ENCODE results near the gene PEAK1. TPM values are rescaled to one million over a fixed set of nuclear protein-coding genes. Genes with fewer than 3 reads are reported as not detected.

The PEAK1 gene
- total and polyA plus RNA-seq, 7 experiments from 2014 or later: 1.2 to 31.0 (median 12.7) TPM

DNA sequence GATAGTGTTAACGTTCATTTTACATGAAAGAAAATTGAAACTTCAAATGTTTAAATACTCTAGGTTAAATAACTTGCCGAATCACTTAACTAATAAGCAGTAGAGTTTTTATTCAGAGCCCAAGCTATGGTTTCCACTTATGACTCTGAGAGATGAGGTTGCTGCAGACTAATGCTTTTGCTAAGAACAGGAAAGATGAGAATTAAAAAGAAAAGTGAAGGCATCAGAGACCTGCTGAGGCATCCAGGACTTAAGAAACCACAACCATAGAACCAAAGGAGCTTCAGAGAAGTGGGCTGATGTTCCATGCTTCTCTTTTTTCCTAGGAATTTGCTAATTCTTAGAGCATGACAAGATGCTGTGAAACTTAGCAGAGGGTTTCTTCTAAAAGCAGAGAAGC, 10.3 kb upstream of the PEAK1 start:
- no peak overlapping the region for H3K4me3 Mint-ChIP-seq
- peak overlapping the region in 1 of 9 donors; percentile 0 for H3K27ac Mint-ChIP-seq
- H3K27me3 ChIP-seq (ENCODE audit: control insufficient read depth in 2 of 2, insufficient read depth in 2 of 2, low read length in 2 of 2): no peaks in the 10 kb centered on the region
- peaks cover 22 to 77% (median 60%) of the 10 kb centered on the region in 7 donors for H3K4me1 Mint-ChIP-seq
- no peaks in the 10 kb centered on the region for H3K27me3 Mint-ChIP-seq
- no peaks in the 10 kb centered on the region for H3K9me3 Mint-ChIP-seq
- DNase-seq (no peak), ATAC-seq (no peak)
- no peak overlapping the region for H3K27ac ChIP-seq (ENCODE audit: low read depth, low read length)
- ChIA-PET CTCF (no interaction called here), POLR2A (no interaction called here)
- intact Hi-C loops (cut with micrococcal nuclease): loop anchor here in 1 of 2 donors (5.0 kb wide), 1 partner anchor 42 kb away; no protein-coding TSS in a partner anchor
- H3K36me3 ChIP-seq (ENCODE audit: control insufficient read depth in 2 of 3, insufficient read depth in 3 of 3, low read length in 3 of 3): no peaks in the 10 kb centered on the region
- no peak overlapping the region for H3K4me3 ChIP-seq (ENCODE audit: low read length)
- H3K36me3 Mint-ChIP-seq: peaks cover 2 to 9% (median 4%) of the 10 kb centered on the region in 5 donors
- H3K4me1 ChIP-seq (ENCODE audit: control insufficient read depth in 2 of 2, insufficient read depth in 2 of 2, low read length in 2 of 2): peaks cover 9 to 10% of the 10 kb centered on the region in 2 donors
- H3K9me3 ChIP-seq (ENCODE audit: control insufficient read depth in 2 of 3, low read length in 3 of 3): no peaks in the 10 kb centered on the region

DNA sequence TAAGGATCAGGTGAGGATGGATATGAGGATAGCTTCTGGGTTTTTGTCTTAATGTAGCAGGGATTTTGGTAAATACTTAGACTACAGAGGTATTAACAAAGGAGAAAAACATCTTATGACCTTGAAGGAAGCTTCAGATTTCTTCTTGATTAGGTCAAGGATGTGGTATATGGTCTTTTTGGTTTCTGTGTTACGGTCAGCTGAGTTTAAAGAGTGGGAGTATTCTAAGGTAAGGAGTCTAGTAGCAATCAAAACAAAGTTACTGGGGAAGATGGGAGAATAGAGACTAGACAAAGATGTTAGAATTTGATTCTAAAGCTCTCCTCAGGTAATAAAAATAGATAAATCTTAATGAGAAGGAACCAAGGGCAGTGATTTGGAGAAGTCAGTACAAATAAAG, 7.0 kb upstream of the PEAK1 start:
- peak overlapping the region in 6 of 10 donors; percentile 3 to 41 (median 20) for H3K4me3 Mint-ChIP-seq
- Histone ChIP-seq H3K36me3 (ENCODE audit: control insufficient read depth in 2 of 3, insufficient read depth in 3 of 3, low read length in 3 of 3) (no peaks in the 10 kb centered on the region), H3K27ac (ENCODE audit: low read depth, low read length) (no peak overlapping the region), H3K4me3 (ENCODE audit: low read length) (no peak overlapping the region), H3K9me3 (ENCODE audit: control insufficient read depth in 2 of 3, low read length in 3 of 3) (no peaks in the 10 kb centered on the region), H3K27me3 (ENCODE audit: control insufficient read depth in 2 of 2, insufficient read depth in 2 of 2, low read length in 2 of 2) (no peaks in the 10 kb centered on the region), H3K4me1 (ENCODE audit: control insufficient read depth in 2 of 2, insufficient read depth in 2 of 2, low read length in 2 of 2) (peaks cover 14 to 15% of the 10 kb centered on the region in 2 donors)
- ATAC-seq (no peak), DNase-seq (no peak)
- ChIA-PET POLR2A (interaction anchor here (1.1 kb wide), 1 partner anchor 18 kb away, joined by 3 read pairs; no protein-coding TSS in a partner anchor), CTCF (interaction anchor here (0.6 kb wide), 1 partner anchor 580 kb away, joined by 5 read pairs; no protein-coding TSS in a partner anchor)
- no peaks in the 10 kb centered on the region for H3K9me3 Mint-ChIP-seq
- no peaks in the 10 kb centered on the region for H3K27me3 Mint-ChIP-seq
- peaks cover 32 to 85% (median 74%) of the 10 kb centered on the region in 7 donors for H3K4me1 Mint-ChIP-seq
- peak overlapping the region in 3 of 9 donors; percentile 1 to 27 (median 25) for H3K27ac Mint-ChIP-seq
- H3K36me3 Mint-ChIP-seq: peaks cover 4 to 9% (median 5%) of the 10 kb centered on the region in 5 donors
- intact Hi-C loops (cut with micrococcal nuclease): no loop called here

DNA sequence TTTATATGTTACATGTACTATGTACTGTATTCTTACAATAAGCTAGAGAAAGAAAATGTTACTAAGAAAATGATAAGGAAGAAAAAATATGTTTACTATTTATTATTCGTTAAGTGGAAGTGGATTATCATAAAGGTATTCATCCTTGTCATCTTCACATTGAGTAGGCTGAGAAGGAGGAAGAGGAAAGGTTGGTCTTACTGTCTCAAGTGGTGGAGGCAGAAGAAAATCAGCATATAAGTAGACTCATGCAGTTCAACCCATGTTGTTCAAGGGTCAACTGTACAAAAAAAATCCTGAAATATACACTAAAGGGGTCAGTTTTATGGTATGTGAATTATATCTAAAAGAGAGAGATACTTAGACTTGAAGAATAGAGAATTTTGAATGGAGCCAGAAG, 6.5 kb upstream of the PEAK1 start:
- CTCF ChIA-PET: no interaction called here
- Mint-ChIP-seq H3K36me3 (peaks cover 4 to 9% (median 5%) of the 10 kb centered on the region in 5 donors), H3K4me3 (peak overlapping the region in 5 of 10 donors; percentile 3 to 41 (median 24)), H3K4me1 (peaks cover 32 to 89% (median 77%) of the 10 kb centered on the region in 7 donors), H3K9me3 (no peaks in the 10 kb centered on the region), H3K27me3 (no peaks in the 10 kb centered on the region), H3K27ac (peak overlapping the region in 3 of 9 donors; percentile 1 to 14 (median 6))
- Histone ChIP-seq H3K36me3 (ENCODE audit: control insufficient read depth in 2 of 3, insufficient read depth in 3 of 3, low read length in 3 of 3) (no peaks in the 10 kb centered on the region), H3K27ac (ENCODE audit: low read depth, low read length) (no peak overlapping the region), H3K4me1 (ENCODE audit: control insufficient read depth in 2 of 2, insufficient read depth in 2 of 2, low read length in 2 of 2) (peaks cover 15 to 19% of the 10 kb centered on the region in 2 donors), H3K9me3 (ENCODE audit: control insufficient read depth in 2 of 3, low read length in 3 of 3) (no peaks in the 10 kb centered on the region), H3K4me3 (ENCODE audit: low read length) (no peak overlapping the region), H3K27me3 (ENCODE audit: control insufficient read depth in 2 of 2, insufficient read depth in 2 of 2, low read length in 2 of 2) (no peaks in the 10 kb centered on the region)
- no peak for ATAC-seq
- intact Hi-C loops (cut with micrococcal nuclease): no loop called here
- DNase-seq: no peak
- POLR2A ChIA-PET: interaction anchor here (1.1 kb wide), 1 partner anchor 17 kb away, joined by 3 read pairs; no protein-coding TSS in a partner anchor

DNA sequence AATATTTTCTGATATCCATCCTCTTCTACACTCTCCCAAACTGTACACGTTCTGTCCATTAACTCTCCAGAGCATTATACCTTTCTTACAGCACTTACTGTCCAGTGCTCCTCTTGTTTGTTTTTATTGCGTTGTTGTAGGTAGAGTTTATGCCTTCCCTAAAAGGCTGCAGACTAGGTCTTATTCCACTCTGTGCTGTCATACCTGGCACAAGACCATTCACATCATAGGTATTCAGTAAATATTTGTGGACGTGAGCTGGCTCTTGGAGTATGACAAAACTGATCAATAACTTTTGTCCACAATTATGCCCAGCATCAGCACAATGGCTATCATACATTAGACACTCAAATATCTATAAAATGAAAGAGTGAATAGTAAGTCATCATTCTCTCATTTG, 5.2 kb upstream of the PEAK1 start:
- Histone ChIP-seq H3K27ac (ENCODE audit: low read depth, low read length) (no peak overlapping the region), H3K4me1 (ENCODE audit: control insufficient read depth in 2 of 2, insufficient read depth in 2 of 2, low read length in 2 of 2) (peaks cover 15 to 21% of the 10 kb centered on the region in 2 donors), H3K27me3 (ENCODE audit: control insufficient read depth in 2 of 2, insufficient read depth in 2 of 2, low read length in 2 of 2) (no peaks in the 10 kb centered on the region), H3K9me3 (ENCODE audit: control insufficient read depth in 2 of 3, low read length in 3 of 3) (no peaks in the 10 kb centered on the region), H3K36me3 (ENCODE audit: control insufficient read depth in 2 of 3, insufficient read depth in 3 of 3, low read length in 3 of 3) (no peaks in the 10 kb centered on the region), H3K4me3 (ENCODE audit: low read length) (no peak overlapping the region)
- H3K27ac Mint-ChIP-seq: peak overlapping the region in 1 of 9 donors; percentile 26
- H3K4me3 Mint-ChIP-seq: peak overlapping the region in 1 of 10 donors; percentile 15
- CTCF ChIA-PET: no interaction called here
- no peaks in the 10 kb centered on the region for H3K27me3 Mint-ChIP-seq
- H3K9me3 Mint-ChIP-seq: no peaks in the 10 kb centered on the region
- peaks cover 0 to 6% (median 4%) of the 10 kb centered on the region in 5 donors for H3K36me3 Mint-ChIP-seq
- POLR2A ChIA-PET: interaction anchor here (0.7 kb wide), 1 partner anchor 55 kb away, joined by 3 read pairs; no protein-coding TSS in a partner anchor
- no peak for DNase-seq
- peaks cover 26 to 83% (median 76%) of the 10 kb centered on the region in 7 donors for H3K4me1 Mint-ChIP-seq
- intact Hi-C loops (cut with micrococcal nuclease): no loop called here
- ATAC-seq: no peak

DNA sequence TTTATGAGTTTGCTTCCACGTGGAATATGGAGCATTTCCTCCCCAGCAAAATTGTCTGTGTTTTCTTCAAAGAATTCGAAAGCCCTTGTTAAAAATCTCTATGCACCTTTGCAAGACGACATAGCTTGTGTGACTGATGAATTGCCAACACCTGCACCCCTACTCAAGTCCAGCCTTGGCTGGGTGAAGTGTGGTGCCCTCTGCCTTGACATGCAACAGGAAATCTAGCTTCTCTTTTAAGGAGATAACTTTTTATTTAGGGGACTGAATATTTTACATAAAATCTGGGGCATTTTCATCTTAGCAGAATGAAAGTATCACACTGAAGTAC, 1.4 kb upstream of the PEAK1 start:
- POLR2A ChIA-PET: interaction anchor here (0.7 to 1.9 kb wide), 9 partner anchors 12 to 493 kb away, joined by 3 to 8 read pairs (median 3); partner anchors contain the start of genes PSTPIP1 and RCN2

DNA sequence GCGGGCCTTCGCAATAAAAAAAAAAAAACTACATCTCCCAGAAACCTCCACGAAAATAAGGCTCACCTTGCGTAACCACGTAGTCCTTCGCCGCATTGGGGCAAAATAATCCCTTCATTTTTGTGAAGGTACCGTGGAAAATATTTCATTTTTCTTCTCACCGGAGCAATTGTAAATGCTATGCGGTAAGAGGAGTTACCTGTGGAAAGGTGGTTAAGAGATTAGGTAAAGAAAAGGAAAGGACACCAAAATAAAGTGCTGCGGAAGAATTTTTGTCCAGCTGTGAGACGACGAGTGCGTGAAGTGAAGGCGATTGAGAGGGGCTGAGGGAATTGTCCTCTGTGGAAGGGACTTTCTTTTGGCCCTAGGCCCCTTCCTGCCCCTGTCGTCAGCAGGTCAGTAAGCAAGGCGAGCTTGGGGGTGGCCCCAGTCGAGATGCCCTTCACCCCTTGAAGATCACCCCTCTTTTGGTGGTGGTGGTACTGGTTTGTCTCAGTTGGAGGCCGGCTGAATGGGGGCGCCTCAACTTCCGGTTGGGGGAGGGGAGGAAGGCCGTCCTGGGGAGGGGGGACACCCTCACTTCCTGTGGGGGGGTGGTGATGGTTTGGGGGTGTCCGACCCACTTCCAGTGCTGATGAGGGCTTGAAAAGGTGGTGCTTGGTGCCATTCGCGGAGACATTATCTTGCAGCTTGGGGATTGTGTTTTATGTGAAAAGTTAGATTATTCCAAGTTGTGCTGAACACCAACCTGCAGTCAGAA, 886 bp upstream of the PEAK1 start, which contains the start of gene HMG20A:
Gene HMG20A, plus strand, starts transcription at position 279 of the 760 bp plus-strand sequence. CDS start 37,520 bp downstream, outside the sequence.
- H3K36me3 ChIP-seq (ENCODE audit: control insufficient read depth in 2 of 3, insufficient read depth in 3 of 3, low read length in 3 of 3): peaks cover 0 to 3% (median 0%) of the 10 kb centered on the region in 3 experiments
- H3K4me3 ChIP-seq (ENCODE audit: low read length): peak within 1 kb of the TSS; percentile 74
- POLR2A ChIA-PET: interaction anchor here (0.7 to 1.9 kb wide), 7 partner anchors 19 to 493 kb away, joined by 3 to 8 read pairs (median 3); partner anchors contain the start of gene PSTPIP1
- H3K9me3 Mint-ChIP-seq: no peaks in the 10 kb centered on the region
- CTCF ChIA-PET: interaction anchor here (1.1 kb wide), 2 partner anchors 72 to 123 kb away, joined by 3 read pairs; no protein-coding TSS in a partner anchor
- H3K9me3 ChIP-seq (ENCODE audit: control insufficient read depth in 2 of 3, low read length in 3 of 3): no peaks in the 10 kb centered on the region
- H3K27me3 ChIP-seq (ENCODE audit: control insufficient read depth in 2 of 2, insufficient read depth in 2 of 2, low read length in 2 of 2): no peaks in the 10 kb centered on the region
- peaks cover 5 to 12% of the 10 kb centered on the region in 2 donors for H3K4me1 ChIP-seq (ENCODE audit: control insufficient read depth in 2 of 2, insufficient read depth in 2 of 2, low read length in 2 of 2)
- DNase-seq (peak in 3 of 9 donors; percentile 29 to 66 (median 58)), ATAC-seq (peak; percentile 64)
- H3K4me1 Mint-ChIP-seq: peaks cover 23 to 58% (median 55%) of the 10 kb centered on the region in 7 donors
- intact Hi-C loops (cut with micrococcal nuclease): loop anchor here (1.0 to 5.0 kb wide), 14 partner anchors 10 to 1968 kb away; partner anchors contain the start of genes RCN2 (in 2 of the 2), IDH3A (in 1 of the 2), IMP3 (in 1 of the 2) and PSTPIP1 (in 1 of the 2)
- peaks cover 0 to 4% (median 0%) of the 10 kb centered on the region in 5 donors for H3K27me3 Mint-ChIP-seq
- H3K36me3 Mint-ChIP-seq: peaks cover 0 to 3% (median 0%) of the 10 kb centered on the region in 5 donors
- H3K4me3 Mint-ChIP-seq: peak within 1 kb of the TSS; percentile 91 to 99 (median 98)
- peak within 1 kb of the TSS; percentile 91 to 98 (median 97) for H3K27ac Mint-ChIP-seq
- H3K27ac ChIP-seq (ENCODE audit: low read depth, low read length): peak within 1 kb of the TSS; percentile 86

More for the DNA sequence above, 1.4 kb upstream of the PEAK1 start:
- Mint-ChIP-seq H3K27ac (peak overlapping the region; percentile 91 to 98 (median 97)), H3K36me3 (peaks cover 0 to 3% (median 0%) of the 10 kb centered on the region in 5 donors), H3K9me3 (no peaks in the 10 kb centered on the region), H3K27me3 (peaks cover 0 to 4% (median 0%) of the 10 kb centered on the region in 5 donors), H3K4me3 (peak overlapping the region; percentile 91 to 99 (median 98)), H3K4me1 (peaks cover 26 to 64% (median 60%) of the 10 kb centered on the region in 7 donors)
- H3K27me3 ChIP-seq (ENCODE audit: control insufficient read depth in 2 of 2, insufficient read depth in 2 of 2, low read length in 2 of 2): no peaks in the 10 kb centered on the region
- DNase-seq (peak in 2 of 9 donors; percentile 2 to 8), ATAC-seq (no peak)
- H3K27ac ChIP-seq (ENCODE audit: low read depth, low read length): peak overlapping the region; percentile 86
- H3K9me3 ChIP-seq (ENCODE audit: control insufficient read depth in 2 of 3, low read length in 3 of 3): no peaks in the 10 kb centered on the region
- peaks cover 0 to 3% (median 0%) of the 10 kb centered on the region in 3 experiments for H3K36me3 ChIP-seq (ENCODE audit: control insufficient read depth in 2 of 3, insufficient read depth in 3 of 3, low read length in 3 of 3)
- intact Hi-C loops (cut with micrococcal nuclease): loop anchor here (2.0 to 5.0 kb wide), 9 partner anchors 35 to 1969 kb away; partner anchors contain the start of genes IDH3A (in 1 of the 2), IMP3 (in 1 of the 2) and SIN3A (in 1 of the 2)
- peak overlapping the region; percentile 74 for H3K4me3 ChIP-seq (ENCODE audit: low read length)
- CTCF ChIA-PET: interaction anchor here (1.1 to 1.2 kb wide), 3 partner anchors 27 to 122 kb away, joined by 3 read pairs; no protein-coding TSS in a partner anchor
- H3K4me1 ChIP-seq (ENCODE audit: control insufficient read depth in 2 of 2, insufficient read depth in 2 of 2, low read length in 2 of 2): peaks cover 5 to 12% of the 10 kb centered on the region in 2 donors
